Measurements from ENCODE around the gene MACROH2A2. TPM values are rescaled to one million over a fixed set of nuclear protein-coding genes. Genes with fewer than 3 reads are reported as not detected.
A peak's percentile ranks its signal among the peaks of the same experiment; 100 is the strongest.

Gene MACROH2A2
- total RNA-seq, 1 donor from 2014 or later: 25.5 TPM

GRCh38 chr10:70147259-70147625, 94.6 kb downstream of the MACROH2A2 start:
- DNase-seq (ENCODE audit: low read depth) (no peak), FAIRE-seq (no peak)
- H3K27me3 ChIP-seq (ENCODE audit: insufficient read depth, low read length): no peaks in the 10 kb centered on the region
- H3K27ac Mint-ChIP-seq (ENCODE audit: unreplicated experiment): peak overlapping the region; percentile 91
- H3K36me3 ChIP-seq (ENCODE audit: insufficient read depth, low read length): peaks cover 20% of the 10 kb centered on the region
- peaks cover 5% of the 10 kb centered on the region for H3K36me3 Mint-ChIP-seq (ENCODE audit: low read depth, unreplicated experiment)
- H3K4me3 ChIP-seq (ENCODE audit: insufficient read depth, low read depth, low read length): no peak overlapping the region
- H3K4me1 Mint-ChIP-seq (ENCODE audit: low read depth, unreplicated experiment): peaks cover 9% of the 10 kb centered on the region
- H2AFZ ChIP-seq (ENCODE audit: low read depth, low read length): no peak overlapping the region
- no peak overlapping the region for H3K4me3 Mint-ChIP-seq (ENCODE audit: unreplicated experiment)
- peaks cover 18% of the 10 kb centered on the region for H3K4me1 ChIP-seq (ENCODE audit: insufficient read depth, low read length)
- H3K79me2 ChIP-seq (ENCODE audit: insufficient read depth, low read length): peaks cover 61% of the 10 kb centered on the region
- H3K9ac ChIP-seq (ENCODE audit: low read length): peak overlapping the region; percentile 72
- H3K27ac ChIP-seq (ENCODE audit: low read depth, low read length): peak overlapping the region; percentile 67
- peak overlapping the region; percentile 85 for H3K4me2 ChIP-seq (ENCODE audit: low read length)
- no peak for TF ChIP-seq CTCF (IDR thresholded peaks at IDR 0.05; ENCODE audit: insufficient read depth, low read depth, low read length)
- no peak for TF ChIP-seq EZH2 (IDR thresholded peaks at IDR 0.05; ENCODE audit: insufficient read depth, low read length)
- H3K27me3 Mint-ChIP-seq (ENCODE audit: low read depth, unreplicated experiment): no peaks in the 10 kb centered on the region
- H3K9me3 ChIP-seq (ENCODE audit: insufficient read depth, low read depth, low read length): no peaks in the 10 kb centered on the region
- H3K9me3 Mint-ChIP-seq (ENCODE audit: unreplicated experiment): no peaks in the 10 kb centered on the region
- peaks cover 75% of the 10 kb centered on the region for H4K20me1 ChIP-seq (ENCODE audit: insufficient read depth, low read length)

- no peak overlapping the region for H3K4me3 Mint-ChIP-seq (ENCODE audit: unreplicated experiment)
Measured at GRCh38 chr10:70148516-70148915, 95.9 kb downstream of the MACROH2A2 start.

More at GRCh38 chr10:70148516-70148915, 95.9 kb downstream of the MACROH2A2 start:
- Histone ChIP-seq H3K36me3 (ENCODE audit: insufficient read depth, low read length) (peaks cover 33% of the 10 kb centered on the region), H2AFZ (ENCODE audit: low read depth, low read length) (no peak overlapping the region), H3K4me3 (ENCODE audit: insufficient read depth, low read depth, low read length) (no peak overlapping the region), H3K79me2 (ENCODE audit: insufficient read depth, low read length) (peaks cover 63% of the 10 kb centered on the region), H3K4me1 (ENCODE audit: insufficient read depth, low read length) (peaks cover 18% of the 10 kb centered on the region), H3K9me3 (ENCODE audit: insufficient read depth, low read depth, low read length) (no peaks in the 10 kb centered on the region), H3K27me3 (ENCODE audit: insufficient read depth, low read length) (no peaks in the 10 kb centered on the region), H3K4me2 (ENCODE audit: low read length) (no peak overlapping the region), H3K9ac (ENCODE audit: low read length) (no peak overlapping the region), H4K20me1 (ENCODE audit: insufficient read depth, low read length) (peaks cover 80% of the 10 kb centered on the region), H3K27ac (ENCODE audit: low read depth, low read length) (no peak overlapping the region)
- Mint-ChIP-seq H3K27ac (ENCODE audit: unreplicated experiment) (peak overlapping the region; percentile 41), H3K4me1 (ENCODE audit: low read depth, unreplicated experiment) (peaks cover 14% of the 10 kb centered on the region), H3K36me3 (ENCODE audit: low read depth, unreplicated experiment) (peaks cover 9% of the 10 kb centered on the region), H3K9me3 (ENCODE audit: unreplicated experiment) (no peaks in the 10 kb centered on the region), H3K27me3 (ENCODE audit: low read depth, unreplicated experiment) (no peaks in the 10 kb centered on the region)
- TF ChIP-seq EZH2 (IDR thresholded peaks at IDR 0.05; ENCODE audit: insufficient read depth, low read length) (no peak), CTCF (IDR thresholded peaks at IDR 0.05; ENCODE audit: insufficient read depth, low read depth, low read length) (no peak)
- no peak for DNase-seq (ENCODE audit: low read depth)
- no peak for FAIRE-seq

Measured in astrocyte (in vitro differentiated cells and primary cell).